Esophagus (tissue), 2 donors: ENCODE data around the gene UEVLD. TPM values are rescaled to one million over a fixed set of nuclear protein-coding genes. Genes with fewer than 3 reads are reported as not detected.
A peak's percentile ranks its signal among the peaks of the same experiment; 100 is the strongest.

Experiments
- H3K27ac ChIP-seq, 2 donors: one replicate each; pipeline ENCODE4 v1.5.1; 2013; ENCODE audit warnings: low read depth in 2 of 2, mild to moderate bottlenecking in 2 of 2, inconsistent platforms in 1 of 2, low read length in 1 of 2, moderate library complexity in 1 of 2
- H3K27me3 ChIP-seq, 2 donors: one replicate each; pipeline ENCODE4 v1.6.1; 2013; ENCODE audit warnings: low read length in 2 of 2, control low read depth in 1 of 2, mild to moderate bottlenecking in 1 of 2; ENCODE audit not compliant: insufficient read depth in 2 of 2, control insufficient read depth in 1 of 2
- H3K36me3 ChIP-seq, 2 donors: one replicate each; pipeline ENCODE4 v1.6.1; 2013; ENCODE audit warnings: low read length in 1 of 2; ENCODE audit not compliant: control insufficient read depth in 2 of 2, insufficient read depth in 2 of 2
- H3K4me1 ChIP-seq, 2 donors: one replicate each; pipeline ENCODE4 v1.6.1; 2013; ENCODE audit warnings: low read length in 1 of 2; ENCODE audit not compliant: control insufficient read depth in 2 of 2, insufficient read depth in 2 of 2
- H3K4me3 ChIP-seq, 2 donors: one replicate each; pipeline ENCODE4 v1.5.1; 2013; ENCODE audit warnings: low read length in 2 of 2, mild to moderate bottlenecking in 2 of 2, low read depth in 1 of 2, moderate library complexity in 1 of 2
- H3K9me3 ChIP-seq, 2 donors: one replicate each; pipeline ENCODE4 v1.6.1; 2013; ENCODE audit warnings: mild to moderate bottlenecking in 2 of 2, low read depth in 1 of 2, low read length in 1 of 2, moderate library complexity in 1 of 2; ENCODE audit not compliant: control insufficient read depth in 2 of 2, insufficient read depth in 1 of 2
- WGBS, 2 donors: extraction: QIAGEN DNeasy Blood & Tissue Kit; methylation state at CpG; one replicate each; pipeline ENCODE4 v1.1.7; 2013; 5-methylcytosine and 5-hydroxymethylcytosine counted together
- polyA plus RNA-seq, 2 donors: library from polyadenylated mRNA; stranded (reverse); fragments of 200-250 nt; gene quantifications; one replicate each; pipeline ENCODE4 v1.2.3, GENCODE V29; 2013
- donor health status: healthy with polysubstance abuse.
- donor health status: Bipolar disorder and iron deficiency.

Gene UEVLD
- 1 to 10 TPM; 4.7 to 9.0 TPM for polyA plus RNA-seq

GRCh38 chr11:18588297-18589252, at the start of gene UEVLD:
Gene UEVLD, minus strand, starts transcription at chr11:18588734. Its CDS starts 80 bp downstream, at chr11:18588654.
- H3K36me3 ChIP-seq = no peaks in the 10 kb centered on the region
- peak within 1 kb of the TSS; percentile 86 to 98 for H3K4me3 ChIP-seq
- no peaks in the 10 kb centered on the region for H3K27me3 ChIP-seq
- peak within 1 kb of the TSS; percentile 84 to 92 for H3K27ac ChIP-seq
- no peaks in the 10 kb centered on the region for H3K9me3 ChIP-seq
- peaks cover 0 to 3% of the 10 kb centered on the region in 2 donors for H3K4me1 ChIP-seq
- 2 to 3% methylated on average over 46 to 50 of the region's 50 CpGs for WGBS, 2 donors

DNA sequence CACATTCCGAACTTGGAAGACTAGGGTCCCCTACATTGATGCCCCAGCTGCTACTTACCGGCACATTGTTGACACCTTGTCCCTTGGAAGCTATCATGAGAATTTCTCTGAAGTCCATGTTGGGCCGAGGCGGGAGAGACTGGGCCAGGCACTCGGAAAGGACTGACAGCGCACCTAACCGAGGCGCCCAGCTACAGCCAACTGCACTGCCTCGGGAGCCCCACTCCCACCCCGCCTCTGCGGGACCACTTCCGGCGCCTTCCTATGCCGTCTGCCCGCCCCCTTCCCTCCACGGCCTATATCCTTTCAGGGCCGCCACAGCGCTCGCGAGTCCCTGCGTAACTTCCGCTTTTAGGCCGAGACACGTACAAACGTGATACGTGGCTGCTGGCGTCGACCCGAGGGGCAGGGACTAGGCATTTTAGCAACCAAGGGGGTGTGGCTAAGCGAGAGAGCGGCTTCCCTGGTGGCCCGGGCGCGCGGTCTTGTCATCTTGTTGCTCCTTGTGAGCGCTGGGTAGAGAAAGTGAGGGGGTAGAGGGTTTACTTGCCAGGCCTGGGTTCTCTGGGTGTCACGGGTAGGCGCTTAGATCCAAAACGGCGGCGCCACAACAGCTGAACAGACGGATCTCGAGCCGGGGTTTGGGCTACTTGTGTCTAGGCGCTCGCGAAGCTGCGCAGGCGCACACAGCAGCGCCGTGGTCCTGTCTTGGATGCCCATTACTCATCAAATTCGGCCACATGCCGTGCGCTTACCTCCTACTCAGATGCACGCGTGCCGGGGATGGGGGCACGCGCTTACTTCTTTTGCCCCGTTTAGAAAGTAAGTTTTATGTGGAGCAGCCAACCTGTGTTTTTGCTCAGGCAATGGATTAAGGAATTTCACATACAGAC, 45.9 kb upstream of the UEVLD start, which contains the start of gene SPTY2D1:
TSS of gene SPTY2D1 (minus strand) at position 203 of the 893 bp plus-strand sequence. CDS start at position 118, 85 bp downstream.
- peak within 1 kb of the TSS; percentile 92 to 98 for H3K27ac ChIP-seq
- peak within 1 kb of the TSS; percentile 77 to 99 for H3K4me3 ChIP-seq
- no peaks in the 10 kb centered on the region for H3K27me3 ChIP-seq
- no peaks in the 10 kb centered on the region for H3K36me3 ChIP-seq
- 0% methylated on average over 60 of the region's 60 CpGs for WGBS, 2 donors
- no peaks in the 10 kb centered on the region for H3K4me1 ChIP-seq
- H3K9me3 ChIP-seq = no peaks in the 10 kb centered on the region

DNA sequence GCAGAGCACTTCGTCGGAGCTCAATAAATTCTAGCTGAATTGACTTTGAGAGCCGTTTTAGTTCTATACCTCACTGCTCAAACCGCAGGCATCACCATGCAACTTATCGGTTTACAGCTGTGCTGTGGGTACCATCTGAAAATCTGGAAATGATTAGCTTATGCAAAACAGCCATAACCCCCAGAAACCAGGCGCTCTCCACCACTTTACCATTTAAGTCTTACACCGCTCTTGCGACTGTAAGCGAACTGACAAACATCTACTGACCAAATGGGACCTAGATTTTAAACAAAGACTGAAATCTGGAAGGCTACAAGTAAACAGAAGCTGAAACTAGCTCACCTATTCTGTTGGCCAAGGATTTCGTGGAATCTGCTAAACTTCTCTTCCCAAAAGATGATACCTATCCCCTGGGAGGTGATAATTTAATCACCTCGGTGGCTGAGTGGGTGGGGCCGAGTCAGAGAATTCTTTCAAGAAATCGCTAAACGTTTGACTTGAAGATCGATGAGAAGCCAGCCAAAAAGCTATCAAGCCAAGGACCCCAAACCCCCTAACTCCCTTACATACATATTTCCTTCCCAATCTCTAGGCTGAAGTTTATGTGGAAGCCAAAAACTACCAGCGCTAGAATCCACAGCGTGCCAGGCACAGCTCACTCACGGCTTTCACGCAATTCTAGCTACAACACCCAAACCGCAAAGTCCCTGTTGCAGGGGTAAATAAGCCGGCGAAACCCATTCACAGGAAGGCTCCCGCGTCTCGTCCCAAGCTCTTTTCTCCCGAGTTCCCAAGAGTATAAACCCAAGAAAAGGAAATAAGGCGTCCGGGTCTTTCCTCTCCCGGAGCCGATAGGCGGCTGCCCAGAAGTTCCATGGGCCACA, 45.0 kb upstream of the UEVLD start:
- no peaks in the 10 kb centered on the region for H3K27me3 ChIP-seq
- WGBS, 2 donors = 7 to 10% methylated on average over 31 of the region's 31 CpGs
- peak overlapping the region; percentile 77 to 99 for H3K4me3 ChIP-seq
- H3K4me1 ChIP-seq = no peaks in the 10 kb centered on the region
- H3K9me3 ChIP-seq = no peaks in the 10 kb centered on the region
- H3K36me3 ChIP-seq = no peaks in the 10 kb centered on the region
- peak overlapping the region; percentile 71 to 98 for H3K27ac ChIP-seq

DNA sequence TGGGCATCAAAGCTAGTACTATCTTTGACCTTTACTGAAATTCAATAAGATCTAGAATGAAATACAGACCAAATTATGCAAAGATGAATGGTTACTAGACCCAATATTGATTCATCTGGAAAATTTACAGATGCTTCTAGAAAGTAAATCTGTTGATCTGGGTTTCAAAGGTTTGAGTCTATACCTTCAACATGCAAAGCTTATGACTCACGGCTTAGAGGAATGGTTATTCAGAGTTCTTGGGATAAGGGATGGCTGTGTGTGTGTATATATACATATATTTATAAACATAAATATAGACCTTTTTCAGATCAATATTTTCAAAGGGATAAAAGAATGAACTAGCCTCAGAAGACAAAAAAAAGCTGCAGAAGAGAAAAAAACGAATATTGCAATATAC, 44.3 kb upstream of the UEVLD start:
- no peaks in the 10 kb centered on the region for H3K9me3 ChIP-seq
- H3K4me1 ChIP-seq = no peaks in the 10 kb centered on the region
- H3K4me3 ChIP-seq = peak overlapping the region in 1 of 2 donors; percentile 99
- no peaks in the 10 kb centered on the region for H3K36me3 ChIP-seq
- WGBS, 2 donors = 37 to 43% methylated on average over 2 of the region's 2 CpGs
- H3K27ac ChIP-seq = no peak overlapping the region
- no peaks in the 10 kb centered on the region for H3K27me3 ChIP-seq

GRCh38 chr11:18624161-18624560, 35.6 kb upstream of the UEVLD start:
- no peaks in the 10 kb centered on the region for H3K36me3 ChIP-seq
- H3K4me3 ChIP-seq = no peak overlapping the region
- H3K4me1 ChIP-seq = no peaks in the 10 kb centered on the region
- no peaks in the 10 kb centered on the region for H3K27me3 ChIP-seq
- no peaks in the 10 kb centered on the region for H3K9me3 ChIP-seq
- 75 to 87% methylated on average over 1 of the region's 1 CpG for WGBS, 2 donors
- H3K27ac ChIP-seq = no peak overlapping the region

DNA sequence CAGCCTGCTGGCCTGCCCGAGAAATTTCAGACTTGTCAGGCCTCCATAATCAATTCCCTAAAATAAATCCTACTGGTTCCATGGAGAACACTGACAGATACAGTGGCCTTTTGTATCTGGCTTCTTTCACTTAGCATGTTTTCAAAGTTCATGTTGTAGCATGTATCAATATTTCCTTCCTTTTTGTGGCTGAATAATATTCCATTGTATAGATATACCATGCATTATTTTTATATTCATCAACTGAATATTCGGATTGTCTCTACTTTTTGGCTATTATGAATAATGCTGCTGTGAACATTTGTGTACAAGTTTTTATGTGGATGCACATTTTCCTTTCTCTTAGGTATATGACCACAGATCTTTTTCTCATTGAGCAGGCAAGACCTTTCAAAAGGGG, 35.2 kb upstream of the UEVLD start:
- H3K27ac ChIP-seq = no peak overlapping the region
- no peaks in the 10 kb centered on the region for H3K36me3 ChIP-seq
- no peaks in the 10 kb centered on the region for H3K4me1 ChIP-seq
- no peak overlapping the region for H3K4me3 ChIP-seq
- H3K27me3 ChIP-seq = no peaks in the 10 kb centered on the region
- H3K9me3 ChIP-seq = no peaks in the 10 kb centered on the region
- 96 to 99% methylated on average over 2 of the region's 2 CpGs for WGBS, 2 donors

DNA sequence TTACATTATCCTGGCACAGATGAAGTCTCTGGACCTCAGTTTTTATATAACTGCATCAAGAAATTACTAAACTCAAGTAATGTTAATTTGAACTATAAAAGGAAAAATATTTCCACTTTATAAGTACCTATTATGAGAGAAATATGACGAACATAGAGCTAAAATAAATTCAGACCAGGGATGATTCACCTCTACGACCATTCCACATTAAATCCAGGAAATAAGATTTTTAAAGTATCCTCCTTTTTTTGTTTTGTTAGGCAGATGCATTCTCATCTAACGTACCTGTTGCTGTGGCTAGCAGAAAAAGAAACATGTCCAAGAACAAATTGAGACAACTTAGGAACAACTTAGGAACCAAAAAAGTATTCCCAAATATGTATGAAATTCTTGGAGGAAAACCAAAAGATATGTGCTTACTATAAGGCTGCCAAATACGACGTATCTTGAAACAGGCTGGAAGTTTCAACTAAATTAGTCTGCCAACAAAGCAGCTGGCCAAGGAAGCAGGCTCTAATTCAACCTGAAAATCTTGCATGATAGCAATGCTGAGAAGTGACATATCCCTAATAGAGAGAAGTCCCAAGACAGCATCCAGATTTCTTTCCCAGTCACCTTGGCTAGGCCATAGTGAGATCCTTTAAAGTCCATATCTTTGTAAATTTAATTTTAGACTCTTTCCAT, 29.9 kb upstream of the UEVLD start:
- WGBS, 2 donors = 21 to 23% methylated on average over 5 of the region's 5 CpGs
- Histone ChIP-seq H3K36me3 (peaks cover 11% of the 10 kb centered on the region in 2 donors), H3K27ac (no peak overlapping the region)

GRCh38 chr11:18617688-18618341, 29.3 kb upstream of the UEVLD start:
- no peak overlapping the region for H3K27ac ChIP-seq
- no peak overlapping the region for H3K4me3 ChIP-seq
- H3K4me1 ChIP-seq = no peaks in the 10 kb centered on the region
- no peaks in the 10 kb centered on the region for H3K9me3 ChIP-seq
- 69 to 72% methylated on average over 10 of the region's 10 CpGs for WGBS, 2 donors
- H3K36me3 ChIP-seq = peaks cover 11% of the 10 kb centered on the region in 2 donors
- no peaks in the 10 kb centered on the region for H3K27me3 ChIP-seq

More for the DNA sequence above, 29.9 kb upstream of the UEVLD start:
- Histone ChIP-seq H3K9me3 (no peaks in the 10 kb centered on the region), H3K27me3 (no peaks in the 10 kb centered on the region), H3K4me1 (no peaks in the 10 kb centered on the region), H3K4me3 (no peak overlapping the region)
